ENCODE results near the gene EBF4. TPM values are rescaled to one million over a fixed set of nuclear protein-coding genes. Genes with fewer than 3 reads are reported as not detected.

The EBF4 gene, protein sequence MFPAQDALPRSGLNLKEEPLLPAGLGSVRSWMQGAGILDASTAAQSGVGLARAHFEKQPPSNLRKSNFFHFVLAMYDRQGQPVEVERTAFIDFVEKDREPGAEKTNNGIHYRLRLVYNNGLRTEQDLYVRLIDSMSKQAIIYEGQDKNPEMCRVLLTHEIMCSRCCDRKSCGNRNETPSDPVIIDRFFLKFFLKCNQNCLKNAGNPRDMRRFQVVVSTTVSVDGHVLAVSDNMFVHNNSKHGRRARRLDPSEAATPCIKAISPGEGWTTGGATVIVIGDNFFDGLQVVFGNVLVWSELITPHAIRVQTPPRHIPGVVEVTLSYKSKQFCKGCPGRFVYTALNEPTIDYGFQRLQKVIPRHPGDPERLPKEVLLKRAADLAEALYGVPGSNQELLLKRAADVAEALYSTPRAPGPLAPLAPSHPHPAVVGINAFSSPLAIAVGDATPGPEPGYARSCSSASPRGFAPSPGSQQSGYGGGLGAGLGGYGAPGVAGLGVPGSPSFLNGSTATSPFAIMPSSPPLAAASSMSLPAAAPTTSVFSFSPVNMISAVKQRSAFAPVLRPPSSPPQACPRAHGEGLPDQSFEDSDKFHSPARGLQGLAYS
- 1 to 10 TPM in 2 of 4 donors, under 1 TPM in 1, not detected in 1; 0.36 to 1.5 (median 1.1) TPM for total RNA-seq

DNA sequence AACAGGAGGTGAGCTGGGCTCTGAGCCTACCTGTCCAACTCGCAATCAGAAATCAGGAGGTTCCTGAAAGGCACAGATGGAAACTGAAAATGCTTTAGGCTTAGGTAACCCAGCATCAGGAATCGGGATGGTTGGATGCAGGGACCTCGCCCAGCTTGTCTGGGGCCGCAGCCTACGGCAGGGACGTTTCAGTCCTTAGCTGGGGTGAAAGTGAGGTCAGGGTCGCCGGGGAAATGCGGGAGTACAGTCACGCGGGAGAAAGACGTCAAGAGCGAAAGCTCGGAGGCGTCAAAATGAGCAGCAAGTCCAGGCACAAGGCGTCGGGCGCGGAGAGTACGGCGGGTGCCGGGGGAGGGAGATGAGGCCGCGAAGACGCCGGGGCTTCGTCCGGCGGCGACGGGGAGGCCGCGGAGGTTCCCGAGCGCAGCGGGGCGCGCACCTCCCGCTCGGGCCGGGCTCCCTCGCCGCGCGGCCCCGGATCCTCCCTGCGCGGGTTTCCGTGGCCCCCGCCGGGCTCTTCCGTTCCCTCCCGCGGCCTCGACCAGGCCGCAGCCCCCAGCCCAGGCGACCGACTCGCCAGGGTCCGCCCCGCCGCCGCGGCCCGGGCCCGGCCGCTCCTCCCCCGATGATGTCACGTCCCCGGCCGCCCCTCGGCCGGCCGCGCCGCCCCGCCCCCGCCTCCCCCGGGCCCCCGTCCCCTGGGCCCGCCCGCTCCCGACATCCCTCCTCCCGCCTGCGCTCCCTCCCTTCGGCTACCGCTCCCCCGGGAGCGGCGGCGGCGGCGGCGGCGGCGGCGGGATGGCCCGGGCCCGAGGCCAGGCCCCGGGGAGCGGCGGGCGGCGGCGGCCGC is at the start of gene EBF4:
Gene EBF4, plus strand, starts transcription at position 745 of the 850 bp plus-strand sequence. CDS start 866 bp downstream, outside the sequence.
- in situ Hi-C loops (cut with MboI; ENCODE audit: low sequenced_read_pairs in 4 of 4) (no loop called here), intact Hi-C loops (cut with DNase I; ENCODE audit: low total_unique reads) (no loop called here)
- peak within 1 kb of the TSS; percentile 24 to 69 (median 53) for H3K27ac ChIP-seq
- no peaks in the 10 kb centered on the region for H3K4me1 ChIP-seq
- ATAC-seq (peak; percentile 39 to 56), DNase-seq (no peak)
- H3K27me3 ChIP-seq, result peaks cover 21 to 48% (median 36%) of the 10 kb centered on the region in 3 donors
- TF ChIP-seq, protein P1, sequence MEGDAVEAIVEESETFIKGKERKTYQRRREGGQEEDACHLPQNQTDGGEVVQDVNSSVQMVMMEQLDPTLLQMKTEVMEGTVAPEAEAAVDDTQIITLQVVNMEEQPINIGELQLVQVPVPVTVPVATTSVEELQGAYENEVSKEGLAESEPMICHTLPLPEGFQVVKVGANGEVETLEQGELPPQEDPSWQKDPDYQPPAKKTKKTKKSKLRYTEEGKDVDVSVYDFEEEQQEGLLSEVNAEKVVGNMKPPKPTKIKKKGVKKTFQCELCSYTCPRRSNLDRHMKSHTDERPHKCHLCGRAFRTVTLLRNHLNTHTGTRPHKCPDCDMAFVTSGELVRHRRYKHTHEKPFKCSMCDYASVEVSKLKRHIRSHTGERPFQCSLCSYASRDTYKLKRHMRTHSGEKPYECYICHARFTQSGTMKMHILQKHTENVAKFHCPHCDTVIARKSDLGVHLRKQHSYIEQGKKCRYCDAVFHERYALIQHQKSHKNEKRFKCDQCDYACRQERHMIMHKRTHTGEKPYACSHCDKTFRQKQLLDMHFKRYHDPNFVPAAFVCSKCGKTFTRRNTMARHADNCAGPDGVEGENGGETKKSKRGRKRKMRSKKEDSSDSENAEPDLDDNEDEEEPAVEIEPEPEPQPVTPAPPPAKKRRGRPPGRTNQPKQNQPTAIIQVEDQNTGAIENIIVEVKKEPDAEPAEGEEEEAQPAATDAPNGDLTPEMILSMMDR (IDR thresholded peaks at IDR 0.05 in 4 of 5, conservative IDR thresholded peaks at IDR 0.05 in 1 of 5), result no peak
- peak; percentile 33 to 56 for TF ChIP-seq POLR2A (IDR thresholded peaks at IDR 0.05)
- peak within 1 kb of the TSS; percentile 41 to 62 (median 51) for H3K4me3 ChIP-seq
- H3K36me3 ChIP-seq, result no peaks in the 10 kb centered on the region
- no peaks in the 10 kb centered on the region for H3K9me3 ChIP-seq

- H3K4me1 ChIP-seq, result no peaks in the 10 kb centered on the region
- H3K27ac ChIP-seq, result no peak overlapping the region
- DNase-seq (no peak), ATAC-seq (no peak)
- intact Hi-C loops (cut with DNase I; ENCODE audit: low total_unique reads) (loop anchor here (10.0 kb wide), 1 partner anchor 361 kb away; no protein-coding TSS in a partner anchor), in situ Hi-C loops (cut with MboI; ENCODE audit: low sequenced_read_pairs in 4 of 4) (no loop called here)
- no peaks in the 10 kb centered on the region for H3K27me3 ChIP-seq
- no peak for TF ChIP-seq POLR2A (IDR thresholded peaks at IDR 0.05)
- TF ChIP-seq, protein P1 (IDR thresholded peaks at IDR 0.05 in 4 of 5, conservative IDR thresholded peaks at IDR 0.05 in 1 of 5), result no peak
- no peak overlapping the region for H3K4me3 ChIP-seq
- peaks cover 0 to 17% of the 10 kb centered on the region in 2 donors for H3K36me3 ChIP-seq
- H3K9me3 ChIP-seq, result no peaks in the 10 kb centered on the region
These were observed 48.9 kb upstream of the EBF4 start for GRCh38 chr20:2643708-2644107.

GRCh38 chr20:2651772-2652723 is 40.5 kb upstream of the EBF4 start, which contains the start of gene NOP56:
Gene NOP56 (plus strand): TSS chr20:2652632. CDS start chr20:2652661, 29 bp downstream.
- peaks cover 0 to 36% of the 10 kb centered on the region in 2 donors for H3K36me3 ChIP-seq
- peak within 1 kb of the TSS; percentile 91 to 97 (median 94) for H3K27ac ChIP-seq
- peaks cover 17 to 21% of the 10 kb centered on the region in 2 donors for H3K4me1 ChIP-seq
- H3K9me3 ChIP-seq, result no peaks in the 10 kb centered on the region
- in situ Hi-C loops (cut with MboI; ENCODE audit: low sequenced_read_pairs in 4 of 4), result loop anchor here in 2 of 4 donors (10.0 to 25.0 kb wide), 2 partner anchors 137 to 210 kb away; partner anchors contain the start of gene PTPRA (in 1 of the 2)
- DNase-seq (peak; percentile 81 to 85), ATAC-seq (peak; percentile 90 to 92)
- intact Hi-C loops (cut with DNase I; ENCODE audit: low total_unique reads), result loop anchor here (1.0 to 10.0 kb wide), 6 partner anchors 12 to 550 kb away; partner anchors contain the start of genes IDH3B, PCED1A, PTPRA and SNRPB
- H3K27me3 ChIP-seq, result no peaks in the 10 kb centered on the region
- H3K4me3 ChIP-seq, result peak within 1 kb of the TSS; percentile 84 to 96 (median 90)
- peak; percentile 84 to 95 for TF ChIP-seq POLR2A (IDR thresholded peaks at IDR 0.05)
- TF ChIP-seq, protein P1 (IDR thresholded peaks at IDR 0.05 in 4 of 5, conservative IDR thresholded peaks at IDR 0.05 in 1 of 5), result no peak
